Activated CD4-positive, alpha-beta T cell treated with anti-CD3 and anti-CD28 coated beads for 48 hours (primary cell): ENCODE measurements around the gene CWF19L1.
"Not testable (repeated sequence)": the region's sequence is repeated elsewhere in the genome, so short reads cannot be mapped to it uniquely, and the experiment has no call there.

Experiments used
- DNase-seq: peaks from one replicate; pipeline ENCODE4 v3.0.0-alpha.2; 2020

The CWF19L1 gene

DNA sequence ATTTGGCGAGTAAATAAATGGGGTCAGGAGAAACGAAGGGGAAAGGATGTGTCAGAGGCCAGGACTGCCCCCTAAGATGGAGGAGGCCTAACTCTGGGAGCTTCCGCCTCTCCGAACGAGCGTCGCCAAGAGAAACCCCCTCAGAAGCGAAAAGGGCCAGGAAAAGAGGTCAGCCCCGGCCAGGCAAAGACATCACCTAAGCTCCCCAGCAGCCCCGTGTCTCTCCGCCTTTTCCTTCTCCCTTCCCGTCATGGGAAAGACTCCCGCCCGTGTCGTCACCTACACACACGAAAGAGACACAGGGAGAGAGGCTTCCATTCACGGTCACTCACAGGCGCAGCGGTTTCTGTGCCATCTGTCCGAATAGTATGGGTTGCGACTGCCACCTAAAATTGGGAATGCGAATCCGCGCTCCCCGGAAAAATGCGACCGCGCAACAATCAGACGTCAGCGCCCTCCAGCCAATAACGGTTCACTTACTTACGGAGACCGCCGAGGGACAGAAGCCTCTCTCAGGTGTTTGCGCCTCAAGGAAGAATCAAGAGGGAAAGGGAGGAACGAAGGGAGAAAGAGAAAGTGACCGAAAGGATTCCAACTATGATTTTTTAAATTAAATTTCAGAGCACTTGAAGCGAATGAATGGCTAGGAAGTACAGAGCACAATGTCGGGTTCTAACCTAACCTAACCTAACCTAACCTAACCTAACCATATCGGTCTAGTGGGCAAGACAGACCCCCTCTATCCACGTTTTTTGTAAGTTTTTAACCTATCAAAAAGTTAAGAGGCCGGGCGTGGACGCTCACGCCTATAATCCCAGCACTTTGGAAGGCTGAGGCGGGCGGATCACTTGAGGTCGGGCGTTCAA lies at the start of gene CWF19L1:
Gene CWF19L1, minus strand, starts transcription at position 400 of the 866 bp plus-strand sequence. Its CDS starts 45 bp downstream, at position 355.
- DNase-seq: peak; percentile 82

DNA sequence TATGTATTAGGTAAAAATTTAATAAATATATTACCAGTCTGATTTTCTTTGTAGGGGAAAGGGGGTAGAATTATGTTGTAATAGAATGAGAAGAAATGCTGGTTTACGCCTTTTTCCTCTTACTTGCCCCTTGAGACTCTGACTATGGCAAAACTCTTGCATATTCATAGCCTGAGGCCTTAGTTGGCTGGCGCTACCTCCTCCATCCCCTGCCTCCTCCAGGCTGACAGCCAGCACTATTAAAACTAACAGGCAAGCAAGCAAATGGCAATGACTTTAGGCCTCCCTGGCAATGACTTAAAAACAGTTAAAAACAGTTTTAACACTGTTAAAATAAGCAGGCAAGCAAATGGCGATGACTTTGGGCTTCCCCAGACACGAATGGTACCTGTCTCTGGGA lies 48.2 kb upstream of the CWF19L1 start:
- DNase-seq: no peak

DNA sequence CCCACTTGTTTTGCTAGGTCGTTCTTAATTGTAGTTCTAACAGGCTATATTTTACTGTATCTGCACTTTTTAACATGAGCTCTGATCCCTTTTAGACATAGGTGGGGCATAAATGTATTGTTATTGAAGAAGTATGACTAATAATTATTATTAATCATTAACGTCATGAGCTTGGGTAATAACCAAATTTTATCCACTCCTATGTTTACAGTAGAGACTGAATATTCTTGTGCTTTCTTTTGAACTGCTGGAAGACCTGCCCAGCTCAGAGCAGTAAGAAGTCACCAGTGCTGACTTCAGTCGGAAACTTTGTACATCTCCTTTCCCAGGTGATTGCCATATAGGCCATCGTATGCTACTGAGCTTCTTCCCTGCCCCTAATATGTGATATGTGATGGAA lies 43.9 kb upstream of the CWF19L1 start:
- no peak for DNase-seq

DNA sequence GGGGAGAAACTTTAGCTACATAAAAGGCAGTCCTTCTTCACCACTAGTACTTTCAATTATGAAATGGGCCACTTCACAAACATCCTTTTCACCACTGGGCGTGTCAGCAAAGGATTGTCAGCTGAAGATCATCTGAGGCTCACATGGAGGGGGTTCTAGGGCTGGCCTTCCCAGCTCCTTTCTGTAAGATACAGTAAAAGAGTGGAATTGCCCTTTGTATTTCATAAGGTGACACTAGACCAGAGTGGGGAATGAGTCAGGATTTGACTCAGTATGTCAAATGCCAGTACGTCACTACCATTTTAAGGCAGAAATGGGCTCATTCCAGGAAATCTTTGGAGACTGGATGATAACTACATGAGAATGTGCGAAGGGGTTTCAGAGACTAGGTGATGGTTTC lies 40.2 kb upstream of the CWF19L1 start:
- DNase-seq: no peak

- DNase-seq: no peak
These were observed 39.4 kb upstream of the CWF19L1 start for GRCh38 chr10:100306861-100307260.

DNA sequence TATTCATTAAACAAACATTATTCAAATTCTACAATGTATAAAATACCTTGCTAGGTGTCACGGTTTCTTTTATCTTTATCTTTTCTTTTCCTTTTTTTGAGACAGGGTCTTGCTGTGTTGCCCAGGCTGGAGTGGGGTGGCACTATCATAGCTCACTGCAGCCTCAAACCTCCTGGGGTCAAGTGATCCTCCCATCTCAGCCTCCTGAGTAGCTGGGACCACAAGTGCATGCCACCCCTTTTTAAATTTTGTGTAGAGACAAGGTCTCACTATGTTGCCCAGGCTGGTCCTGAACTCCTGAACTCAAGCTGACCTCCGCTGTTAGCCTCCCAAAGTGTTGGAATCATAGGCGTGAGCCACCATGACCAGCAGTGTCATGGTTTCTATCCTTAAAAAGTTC lies 37.0 kb upstream of the CWF19L1 start:
- DNase-seq: no peak

- DNase-seq: no peak
These were observed 36.4 kb upstream of the CWF19L1 start for GRCh38 chr10:100303724-100304319.

GRCh38 chr10:100301123-100301522 lies 33.7 kb upstream of the CWF19L1 start:
- not testable (repeated sequence) for DNase-seq

GRCh38 chr10:100297242-100297641 lies 29.8 kb upstream of the CWF19L1 start:
- DNase-seq: no peak

DNA sequence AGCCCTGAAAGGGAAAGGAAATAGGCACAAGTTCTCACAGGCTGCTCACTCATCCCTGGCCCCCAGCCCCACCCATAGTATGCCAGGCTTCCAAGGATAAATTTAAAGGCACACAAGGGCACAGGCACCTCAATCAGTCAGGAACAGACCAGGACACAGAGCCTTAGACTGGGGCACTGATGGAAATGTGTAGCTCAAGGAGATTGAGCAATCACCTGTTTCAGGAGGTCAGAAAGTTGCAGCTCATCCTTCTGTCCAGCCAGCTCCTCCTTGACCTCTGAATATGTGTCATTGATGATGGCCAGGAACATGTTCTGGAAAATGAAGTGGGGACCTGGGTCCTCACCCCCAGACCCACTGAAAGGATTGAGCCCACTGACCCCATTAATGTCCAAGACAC lies 25.6 kb upstream of the CWF19L1 start:
- DNase-seq: no peak

- not testable (repeated sequence) for DNase-seq
These were observed 24.9 kb upstream of the CWF19L1 start for GRCh38 chr10:100292300-100292699.

DNA sequence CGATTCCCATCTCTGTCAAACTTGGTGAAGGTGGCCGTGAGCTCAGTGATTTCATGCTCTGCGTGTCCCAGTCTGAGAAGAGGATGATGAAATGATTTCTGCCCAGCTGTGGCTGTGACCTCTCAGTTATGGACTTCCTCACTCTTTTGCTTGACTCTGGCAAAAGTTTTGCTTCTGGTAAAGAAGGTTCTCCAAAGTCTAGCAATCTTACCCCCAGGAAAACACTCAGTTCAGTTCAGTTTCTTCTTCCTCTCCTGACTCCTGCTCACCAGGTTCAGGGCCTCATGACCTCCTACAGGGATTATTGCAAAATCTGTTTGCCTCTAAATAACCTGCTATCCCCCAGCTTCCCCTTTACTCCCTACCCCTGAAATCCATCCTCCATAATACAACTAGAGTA lies 23.9 kb upstream of the CWF19L1 start:
- no peak for DNase-seq

- no peak for DNase-seq
These were observed 22.2 kb upstream of the CWF19L1 start for GRCh38 chr10:100289641-100290040.

- no peak for DNase-seq
These were observed 20.8 kb upstream of the CWF19L1 start for GRCh38 chr10:100288196-100288595.

GRCh38 chr10:100287756-100288155 lies 20.3 kb upstream of the CWF19L1 start:
- DNase-seq: no peak

DNA sequence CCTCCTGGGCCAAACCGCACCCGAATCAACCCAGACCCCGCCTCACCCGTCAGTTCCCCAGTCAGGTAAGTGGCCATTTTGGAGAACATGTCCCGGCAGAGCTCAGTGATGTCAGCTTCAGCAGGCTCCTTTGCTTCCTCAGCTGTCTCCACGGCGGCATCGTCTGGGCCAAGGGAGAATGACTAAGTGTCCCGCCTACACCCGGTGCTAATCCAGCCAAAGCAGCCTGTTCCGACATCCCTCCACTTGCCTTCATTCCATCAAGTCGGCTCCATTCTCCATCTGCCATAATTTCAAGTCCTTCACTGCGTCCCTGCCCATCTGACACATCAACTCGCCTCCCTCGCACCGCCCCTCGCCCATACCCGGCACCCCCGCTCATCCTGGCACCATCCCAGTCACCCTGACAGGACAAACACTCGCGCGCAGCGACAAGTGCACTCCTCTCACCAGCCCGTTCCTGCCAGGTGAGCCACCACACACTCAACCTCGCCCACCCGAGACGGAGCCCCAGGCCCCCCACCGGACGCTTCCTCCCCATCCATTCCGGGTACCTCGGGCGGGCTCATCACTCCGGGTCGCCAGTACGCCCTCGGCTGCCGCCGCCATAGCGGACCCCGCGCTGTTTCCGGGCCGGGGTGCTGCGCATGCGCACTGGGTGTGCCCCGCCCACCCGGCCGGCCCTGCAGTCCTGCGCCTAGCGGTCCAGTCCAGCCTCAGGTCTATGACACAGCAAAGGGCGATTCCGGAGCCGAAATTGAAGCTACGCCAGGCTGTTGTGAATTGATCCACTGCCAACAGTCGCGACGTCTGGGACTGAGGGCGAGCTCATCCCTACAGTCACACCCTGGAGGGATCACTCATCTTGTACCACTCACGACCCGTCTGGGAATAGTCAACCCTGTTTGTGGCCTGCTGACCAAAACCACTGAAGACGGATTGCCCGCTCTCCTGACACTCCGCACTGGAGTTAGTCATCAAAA lies 18.9 kb upstream of the CWF19L1 start, which contains the start of gene BLOC1S2:
Gene BLOC1S2, minus strand, starts transcription at position 630 of the 983 bp plus-strand sequence. Its CDS starts 21 bp downstream, at position 609.
- DNase-seq: peak; percentile 89

DNA sequence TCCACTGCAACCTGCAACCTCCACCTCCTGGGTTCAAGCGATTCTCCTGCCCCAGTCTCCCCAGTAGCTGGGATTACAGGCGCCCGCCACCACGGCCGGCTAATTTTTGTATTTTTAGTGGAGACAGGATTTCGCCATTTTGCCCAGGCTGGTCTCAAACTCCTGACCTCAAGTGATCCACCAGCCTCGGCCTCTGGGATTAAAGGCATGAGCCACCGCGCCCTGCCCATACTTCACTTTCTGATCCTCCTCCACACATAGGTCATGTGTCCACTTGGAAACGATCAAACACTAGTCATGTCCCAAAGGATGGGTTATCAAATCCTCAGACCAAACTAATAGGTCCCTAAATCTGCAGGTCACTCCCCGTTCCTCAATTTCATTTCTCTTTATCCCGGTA lies 17.9 kb upstream of the CWF19L1 start:
- not testable (repeated sequence) for DNase-seq

DNA sequence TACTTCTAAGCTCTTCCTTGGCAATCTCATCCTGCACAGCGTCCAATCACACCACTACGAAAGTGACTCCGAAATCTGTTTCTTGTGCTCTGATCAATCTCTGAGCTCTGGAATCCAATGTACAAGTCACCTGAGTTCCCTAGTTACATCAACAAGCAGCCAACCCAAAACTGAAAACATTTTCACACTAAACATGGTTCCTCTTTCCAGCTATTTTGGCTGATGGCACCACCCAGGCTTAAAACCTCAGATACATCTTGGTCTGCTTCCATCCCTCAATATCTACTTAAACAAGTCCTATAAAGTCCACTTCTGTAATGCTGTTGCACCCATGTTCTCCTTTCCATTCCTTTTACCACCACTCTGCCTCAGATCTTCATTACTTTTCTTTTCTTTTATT lies 15.5 kb upstream of the CWF19L1 start:
- DNase-seq: no peak

- not testable (repeated sequence) for DNase-seq
These were observed 9.5 kb upstream of the CWF19L1 start for GRCh38 chr10:100276971-100277370.

GRCh38 chr10:100265821-100266485 lies 1.5 kb downstream of the CWF19L1 start:
- DNase-seq: no peak

- DNase-seq: no peak
These were observed 13.2 kb downstream of the CWF19L1 start for GRCh38 chr10:100254191-100254590.

- DNase-seq: no peak
These were observed 14.4 kb downstream of the CWF19L1 start for GRCh38 chr10:100253041-100253440.
